H9 (cell line): ENCODE data around the gene TNFRSF18. TPM values are rescaled to one million over a fixed set of nuclear protein-coding genes. Genes with fewer than 3 reads are reported as not detected.
A peak's percentile ranks its signal among the peaks of the same experiment; 100 is the strongest.

ENCODE experiments used
- DNase-seq: peaks from one replicate; pipeline ENCODE4 v3.0.0-alpha.2; 2017
- H2AFZ ChIP-seq: one replicate; pipeline ENCODE4 v1.6.1; 2013; ENCODE audit warnings: mild to moderate bottlenecking, low read length, control low read depth, moderate library complexity
- H2AK5ac ChIP-seq: 2 replicates; pipeline ENCODE4 v1.6.1; 2013; ENCODE audit warnings: low read length, control low read depth, mixed read lengths; ENCODE audit not compliant: insufficient read length
- H2BK120ac ChIP-seq: one replicate; pipeline ENCODE4 v1.6.1; 2013; ENCODE audit warnings: low read depth, mild to moderate bottlenecking, low read length, control low read depth, inconsistent platforms; ENCODE audit not compliant: poor library complexity, severe bottlenecking
- H2BK12ac ChIP-seq: 2 replicates; pipeline ENCODE4 v1.6.1; 2013; ENCODE audit warnings: low read length, control low read depth, mixed read lengths, low read depth; ENCODE audit not compliant: insufficient read length
- H2BK15ac ChIP-seq: 2 replicates; pipeline ENCODE4 v1.6.1; 2013; ENCODE audit warnings: low read depth, low read length, control low read depth
- H2BK20ac ChIP-seq: one replicate; pipeline ENCODE4 v1.6.1; 2013; ENCODE audit warnings: low read depth, mild to moderate bottlenecking, low read length, control low read depth, inconsistent platforms; ENCODE audit not compliant: poor library complexity, severe bottlenecking
- H2BK5ac ChIP-seq: 2 replicates; pipeline ENCODE4 v1.6.1; 2013; ENCODE audit warnings: low read length, control low read depth, mixed read lengths; ENCODE audit not compliant: insufficient read length
- H3K14ac ChIP-seq: 2 replicates; pipeline ENCODE4 v1.6.1; 2013; ENCODE audit warnings: low read length, control low read depth; ENCODE audit not compliant: insufficient read depth
- H3K18ac ChIP-seq: 2 replicates; pipeline ENCODE4 v1.6.1; 2013; ENCODE audit warnings: low read depth, mild to moderate bottlenecking, mixed read lengths, low read length, control low read depth; ENCODE audit not compliant: insufficient read length
- H3K23ac ChIP-seq: 2 replicates; pipeline ENCODE4 v1.6.1; 2013; ENCODE audit warnings: low read length, control low read depth, mixed read lengths, low read depth; ENCODE audit not compliant: insufficient read length
- H3K23me2 ChIP-seq: 2 replicates; pipeline ENCODE4 v1.6.1; 2013; ENCODE audit warnings: low read depth, mild to moderate bottlenecking, mixed read lengths, low read length, control low read depth; ENCODE audit not compliant: insufficient read length, poor library complexity, severe bottlenecking
- H3K27ac ChIP-seq: 2 replicates; pipeline ENCODE4 v1.5.1; 2013; ENCODE audit warnings: low read length, control low read depth, mixed read lengths, low read depth; ENCODE audit not compliant: insufficient read length
- H3K27me3 ChIP-seq: 2 replicates; pipeline ENCODE4 v1.6.1; 2013; ENCODE audit warnings: low read length, control low read depth, inconsistent platforms; ENCODE audit not compliant: insufficient read depth
- H3K4ac ChIP-seq: 2 replicates; pipeline ENCODE4 v1.6.1; 2013; ENCODE audit warnings: low read depth, mild to moderate bottlenecking, control low read depth, inconsistent platforms, low read length, moderate library complexity
- H3K4me1 ChIP-seq: 2 replicates; pipeline ENCODE4 v1.6.1; 2013; ENCODE audit warnings: low read length, control low read depth, inconsistent platforms; ENCODE audit not compliant: insufficient read depth
- H3K4me2 ChIP-seq: 2 replicates; pipeline ENCODE4 v1.6.1; 2013; ENCODE audit warnings: low read length, control low read depth, mixed read lengths; ENCODE audit not compliant: insufficient read length, insufficient read depth
- H3K56ac ChIP-seq: 2 replicates; pipeline ENCODE4 v1.6.1; 2013; ENCODE audit warnings: low read depth, mild to moderate bottlenecking, mixed read lengths, low read length, control low read depth; ENCODE audit not compliant: insufficient read length
- H3K79me1 ChIP-seq: 2 replicates; pipeline ENCODE4 v1.6.1; 2013; ENCODE audit warnings: low read depth, mild to moderate bottlenecking, moderate library complexity, low read length, control low read depth, inconsistent platforms; ENCODE audit not compliant: insufficient read depth, poor library complexity, severe bottlenecking
- H3K79me2 ChIP-seq: 2 replicates; pipeline ENCODE4 v1.6.1; 2013; ENCODE audit warnings: low read length, control low read depth, inconsistent platforms; ENCODE audit not compliant: insufficient read depth
- H3K9ac ChIP-seq: 2 replicates; pipeline ENCODE4 v1.6.1; 2013; ENCODE audit warnings: low read length, control low read depth, mixed read lengths; ENCODE audit not compliant: insufficient read length; ENCODE audit errors: extremely low read depth
- H3K9me3 ChIP-seq: one replicate; pipeline ENCODE4 v1.6.1; 2013; ENCODE audit warnings: low read depth, low read length, inconsistent platforms; ENCODE audit not compliant: control insufficient read depth
- H3T11ph ChIP-seq: one replicate; pipeline ENCODE4 v1.6.1; 2013; ENCODE audit warnings: mild to moderate bottlenecking, low read length, control low read depth, inconsistent platforms
- H4K20me1 ChIP-seq: one replicate; pipeline ENCODE4 v1.6.1; 2013; ENCODE audit not compliant: control insufficient read depth, insufficient read length, insufficient read depth
- H4K5ac ChIP-seq: 2 replicates; pipeline ENCODE4 v1.6.1; 2013; ENCODE audit warnings: low read depth, mild to moderate bottlenecking, mixed read lengths, low read length, control low read depth; ENCODE audit not compliant: insufficient read length
- H4K8ac ChIP-seq: replicated peaks from 2 replicates; pipeline ENCODE4 v1.6.1; 2013; ENCODE audit warnings: low read length, control low read depth, mixed read lengths, low read depth; ENCODE audit not compliant: insufficient read length
- H4K91ac ChIP-seq: 2 replicates; pipeline ENCODE4 v1.6.1; 2013; ENCODE audit warnings: low read depth, mild to moderate bottlenecking, moderate library complexity, mixed read lengths, low read length, control low read depth; ENCODE audit not compliant: insufficient read length
- H3K27ac Mint-ChIP-seq, 3 experiments: 2 replicates in 2 of 3; 3 replicates in 1 of 3; pipeline ENCODE4 v1.8.0; 2020 to 2021; ENCODE audit warnings: mixed read lengths in 3 of 3, mild to moderate bottlenecking in 1 of 3, moderate library complexity in 1 of 3
- H3K27me3 Mint-ChIP-seq: 2 replicates; pipeline ENCODE4 v1.8.0; 2021; ENCODE audit warnings: low read depth, mild to moderate bottlenecking, moderate library complexity, mixed read lengths
- H3K36me3 Mint-ChIP-seq, 3 experiments: 2 replicates in 2 of 3; 3 replicates in 1 of 3; pipeline ENCODE4 v1.8.0; 2020 to 2021; ENCODE audit warnings: low read depth in 3 of 3, mixed read lengths in 3 of 3; ENCODE audit not compliant: insufficient read depth in 1 of 3
- H3K4me1 Mint-ChIP-seq, 2 experiments: 2 replicates each; pipeline ENCODE4 v1.8.0; 2020; ENCODE audit warnings: mixed read lengths in 2 of 2
- H3K4me3 Mint-ChIP-seq, 2 experiments: 2 replicates in 1 of 2; 3 replicates in 1 of 2; pipeline ENCODE4 v1.8.0; 2020 to 2021; ENCODE audit warnings: mild to moderate bottlenecking in 2 of 2, mixed read lengths in 2 of 2, moderate library complexity in 1 of 2
- H3K9me3 Mint-ChIP-seq, 2 experiments: 2 replicates in 1 of 2; 3 replicates in 1 of 2; pipeline ENCODE4 v1.8.0; 2020; ENCODE audit warnings: mild to moderate bottlenecking in 2 of 2, mixed read lengths in 2 of 2, moderate library complexity in 1 of 2
- CTCF ChIP-seq: fragments of 200-600 bp; sonication (generic); conservative IDR thresholded peaks from 3 replicates; pipeline ENCODE4 v1.8.0; 2021; ENCODE audit warnings: antibody characterized with exemption, mild to moderate bottlenecking
- WGBS: extraction: QIAGEN DNeasy Blood & Tissue Kit; methylation state at CpG from one replicate; pipeline ENCODE4 v1.1.7; 2013; ENCODE audit warnings: missing lambda C conversion rate, low lambda C conversion rate, mixed read lengths; ENCODE audit not compliant: insufficient read length; ENCODE audit errors: extremely low coverage; 5-methylcytosine and 5-hydroxymethylcytosine counted together
- total RNA-seq: library from RNA; stranded (reverse); gene quantifications from 2 replicates; pipeline ENCODE4 v1.2.1, GENCODE V29; 2021

Gene TNFRSF18
- total RNA-seq, 1 experiment from 2014 or later = 2.0 TPM

DNA sequence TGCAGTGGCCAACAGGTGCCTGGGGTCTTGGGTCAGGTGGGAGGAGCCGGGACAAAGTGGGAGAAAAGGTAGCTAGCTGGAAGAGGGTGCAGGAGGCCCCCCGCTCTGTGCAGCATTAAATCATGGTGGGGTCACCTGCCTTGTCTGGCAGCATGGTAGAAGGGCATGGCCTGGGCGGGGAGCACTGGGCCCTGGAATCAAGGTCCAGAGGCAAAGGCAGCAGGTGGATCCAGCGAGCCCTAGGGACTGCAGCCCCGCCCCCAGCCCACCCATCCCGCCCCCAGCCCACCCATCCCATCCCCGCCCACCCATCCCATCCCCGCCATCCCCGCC is 49.4 kb downstream of the TNFRSF18 start:
- H2AFZ ChIP-seq = no peak overlapping the region
- no peak overlapping the region for H2BK15ac ChIP-seq
- H3K18ac ChIP-seq = no peak overlapping the region
- no peak overlapping the region for H3K9ac ChIP-seq
- no peak overlapping the region for H4K8ac ChIP-seq
- no peaks in the 10 kb centered on the region for H4K20me1 ChIP-seq
- peak overlapping the region; percentile 22 to 53; a peak in 4 of 5 replicates for H3K4me3 Mint-ChIP-seq
- peaks cover 29 to 36% of the 10 kb centered on the region in 2 experiments for H3K9me3 Mint-ChIP-seq
- H3K27ac Mint-ChIP-seq = no peak overlapping the region; a peak in 1 of 7 replicates
- DNase-seq = no peak
- H2AK5ac ChIP-seq = no peak overlapping the region
- no peak overlapping the region for H3T11ph ChIP-seq
- no peak overlapping the region for H3K4me2 ChIP-seq
- H3K9me3 ChIP-seq = no peaks in the 10 kb centered on the region
- H3K27me3 ChIP-seq = no peaks in the 10 kb centered on the region
- no peak overlapping the region for H3K4ac ChIP-seq
- H3K23me2 ChIP-seq = peaks cover 5% of the 10 kb centered on the region
- no peaks in the 10 kb centered on the region for H3K79me1 ChIP-seq
- H3K4me1 Mint-ChIP-seq = peaks cover 0 to 10% of the 10 kb centered on the region in 2 experiments; a peak in 3 of 4 replicates
- H3K27me3 Mint-ChIP-seq = peaks cover 39% of the 10 kb centered on the region
- no peak for TF ChIP-seq CTCF
- H3K4me1 ChIP-seq = no peaks in the 10 kb centered on the region
- H3K23ac ChIP-seq = no peak overlapping the region
- H4K91ac ChIP-seq = no peak overlapping the region
- H3K27ac ChIP-seq = no peak overlapping the region
- no CpG with 5 or more reads among the region's 9 CpGs for WGBS
- H2BK20ac ChIP-seq = no peak overlapping the region
- H3K56ac ChIP-seq = no peak overlapping the region
- no peak overlapping the region for H2BK5ac ChIP-seq
- no peaks in the 10 kb centered on the region for H3K79me2 ChIP-seq
- H3K36me3 Mint-ChIP-seq = peaks cover 6 to 20% (median 17%) of the 10 kb centered on the region in 3 experiments; a peak in 6 of 7 replicates
- no peak overlapping the region for H2BK12ac ChIP-seq
- H3K14ac ChIP-seq = no peak overlapping the region; the same call in 1 of the 2 replicates
- no peak overlapping the region for H2BK120ac ChIP-seq
- H4K5ac ChIP-seq = no peak overlapping the region
